K562 (cell line): ENCODE results near the gene NTM.

Source experiments
- BHLHE40 ChIP-seq: IDR thresholded peaks from 2 replicates; pipeline ENCODE4 v1.6.1; 2011; ENCODE audit warnings: low read length, improper control_type of control experiment
- ETV5 ChIP-seq: sonication (generic); formaldehyde crosslinking; IDR thresholded peaks from 2 replicates; pipeline ENCODE4 v1.4.0; 2020; ENCODE audit warnings: low read depth, mild to moderate bottlenecking, missing genetic modification reagents
- EZH2 ChIP-seq: IDR thresholded peaks from 2 replicates; pipeline ENCODE4 v1.6.1; 2012; ENCODE audit warnings: low read depth, mild to moderate bottlenecking, inconsistent platforms, low read length, borderline replicate concordance
- POLR2A ChIP-seq: fragments of 450-650 bp; conservative IDR thresholded peaks from 2 replicates; pipeline ENCODE4 v1.6.1; 2016
- RAD21 ChIP-seq, 2 experiments: fragments of 250-450 bp in 1 of 2; fragments of 450-650 bp in 1 of 2; sonication (Bioruptor Pico) in 1 of 2; formaldehyde crosslinking in 1 of 2; IDR thresholded peaks in 1 of 2; conservative IDR thresholded peaks in 1 of 2; 2 replicates each; pipeline versions ENCODE4 v1.4.0 to v1.8.0; 2020 to 2022; ENCODE audit warnings: mild to moderate bottlenecking in 2 of 2, moderate library complexity in 1 of 2
- SRF ChIP-seq, 2 experiments: fragments of 250-450, 450-650 bp in 1 of 2; sonication (Bioruptor Pico) in 1 of 2; sonication (generic) in 1 of 2; formaldehyde crosslinking; IDR thresholded peaks; 2 replicates each; pipeline versions ENCODE4 v1.5.0 to v1.5.1; 2020 to 2022; ENCODE audit warnings: mild to moderate bottlenecking in 1 of 2, missing genetic modification reagents in 1 of 2
- ZEB2 ChIP-seq: fragments of 450-650 bp; IDR thresholded peaks from 2 replicates; pipeline ENCODE4 v1.6.1; 2016

GRCh38 chr11:131421066-131421855, 50.8 kb downstream of the NTM start:
- no peak for TF ChIP-seq POLR2A
- no peak for TF ChIP-seq ZEB2
- no peak for TF ChIP-seq EZH2
- TF ChIP-seq BHLHE40 = no peak
- TF ChIP-seq RAD21 (CRISPR knock-in tag; conservative IDR thresholded peaks at IDR 0.05 in 1 of 2, IDR thresholded peaks at IDR 0.05 in 1 of 2) = no peak
- TF ChIP-seq ETV5 = no peak
- TF ChIP-seq SRF (CRISPR knock-in tag; IDR thresholded peaks at IDR 0.05) = no peak
